Transverse colon (tissue), 4 donors: ENCODE results near the gene CD24.

Experiments used
- EP300 ChIP-seq: sonication (generic); formaldehyde crosslinking; IDR thresholded peaks from one replicate; pipeline ENCODE4 v1.6.1; 2017; ENCODE audit warnings: antibody characterized with exemption, low read depth
- POLR2A ChIP-seq: fragments of 450-650 bp; IDR thresholded peaks from one replicate; pipeline ENCODE4 v1.6.1; 2016; ENCODE audit warnings: antibody characterized with exemption, mild to moderate bottlenecking, moderate library complexity
- POLR2AphosphoS5 ChIP-seq, 3 donors: sonication (generic); formaldehyde crosslinking; IDR thresholded peaks; one replicate each; pipeline ENCODE4 v1.6.1; 2016; ENCODE audit warnings: antibody characterized with exemption in 3 of 3
- TF ChIP-seq, protein P1 (sequence below), 5 experiments: fragments of 200-600 bp in 3 of 5; fragments of 450-650 bp in 2 of 5; sonication (generic) in 3 of 5; IDR thresholded peaks; 1 replicate in 2 of 5; 2 replicates in 3 of 5; pipeline ENCODE4 v1.5.1; 2016 to 2017; ENCODE audit warnings: antibody characterized with exemption in 5 of 5, inconsistent platforms in 3 of 5, mild to moderate bottlenecking in 2 of 5, moderate library complexity in 1 of 5

DNA sequence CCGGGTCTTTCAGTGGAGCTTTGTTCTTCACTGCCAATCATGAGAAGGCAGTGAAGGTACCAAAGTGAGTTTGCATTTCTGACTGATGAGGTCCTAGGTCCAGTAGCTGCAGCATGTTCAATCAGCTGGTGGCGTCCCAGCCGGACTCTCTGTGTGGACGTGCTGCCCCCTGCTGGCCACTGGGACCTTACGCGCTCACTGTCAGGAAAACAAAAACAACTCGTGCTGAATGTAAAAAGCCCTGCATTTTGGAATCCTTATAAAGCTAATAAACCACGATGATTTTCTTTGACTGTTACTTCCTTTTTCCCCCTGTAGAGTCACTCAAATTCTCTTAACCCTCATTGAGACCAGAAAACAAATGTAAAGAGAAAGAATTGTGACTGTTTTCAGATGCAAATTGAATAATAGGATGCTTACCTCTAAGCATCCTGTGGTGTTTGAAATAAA is 4.9 kb upstream of the CD24 start:
- TF ChIP-seq, protein P1, sequence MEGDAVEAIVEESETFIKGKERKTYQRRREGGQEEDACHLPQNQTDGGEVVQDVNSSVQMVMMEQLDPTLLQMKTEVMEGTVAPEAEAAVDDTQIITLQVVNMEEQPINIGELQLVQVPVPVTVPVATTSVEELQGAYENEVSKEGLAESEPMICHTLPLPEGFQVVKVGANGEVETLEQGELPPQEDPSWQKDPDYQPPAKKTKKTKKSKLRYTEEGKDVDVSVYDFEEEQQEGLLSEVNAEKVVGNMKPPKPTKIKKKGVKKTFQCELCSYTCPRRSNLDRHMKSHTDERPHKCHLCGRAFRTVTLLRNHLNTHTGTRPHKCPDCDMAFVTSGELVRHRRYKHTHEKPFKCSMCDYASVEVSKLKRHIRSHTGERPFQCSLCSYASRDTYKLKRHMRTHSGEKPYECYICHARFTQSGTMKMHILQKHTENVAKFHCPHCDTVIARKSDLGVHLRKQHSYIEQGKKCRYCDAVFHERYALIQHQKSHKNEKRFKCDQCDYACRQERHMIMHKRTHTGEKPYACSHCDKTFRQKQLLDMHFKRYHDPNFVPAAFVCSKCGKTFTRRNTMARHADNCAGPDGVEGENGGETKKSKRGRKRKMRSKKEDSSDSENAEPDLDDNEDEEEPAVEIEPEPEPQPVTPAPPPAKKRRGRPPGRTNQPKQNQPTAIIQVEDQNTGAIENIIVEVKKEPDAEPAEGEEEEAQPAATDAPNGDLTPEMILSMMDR (IDR thresholded peaks at IDR 0.05), result peak; percentile 87 to 95 (median 93)
- TF ChIP-seq POLR2A (no peak), EP300 (no peak), POLR2AphosphoS5 (IDR thresholded peaks at IDR 0.05) (no peak)
